ENCODE data around the gene DENND4A.

- TF ChIP-seq POLR2AphosphoS5 (IDR thresholded peaks at IDR 0.05; ENCODE audit: low read depth, low read length) (no peak), REST (IDR thresholded peaks at IDR 0.05; ENCODE audit: insufficient read depth in 1 of 2, low read depth in 2 of 2, low read length in 2 of 2) (no peak), SIN3A (IDR thresholded peaks at IDR 0.05; ENCODE audit: borderline replicate concordance, insufficient read depth, low read length) (no peak), TAF1 (IDR thresholded peaks at IDR 0.05; ENCODE audit: borderline replicate concordance, insufficient read depth, low read length) (no peak)
Observed at GRCh38 chr15:65650312-65651041, 141.6 kb downstream of the DENND4A start.

All from PFSK-1 (cell line).